GM21390 (cell line): ENCODE results near the gene RPSA.
"Not testable (repeated sequence)": the region's sequence is repeated elsewhere in the genome, so short reads cannot be mapped to it uniquely, and the experiment has no call there.

Source experiments
- ATAC-seq: cut with Tn5 transposase; IDR thresholded peaks from one replicate; pipeline ENCODE4 v1.9.1; 2021; ENCODE audit not compliant: unreplicated experiment

RPSA gene

DNA sequence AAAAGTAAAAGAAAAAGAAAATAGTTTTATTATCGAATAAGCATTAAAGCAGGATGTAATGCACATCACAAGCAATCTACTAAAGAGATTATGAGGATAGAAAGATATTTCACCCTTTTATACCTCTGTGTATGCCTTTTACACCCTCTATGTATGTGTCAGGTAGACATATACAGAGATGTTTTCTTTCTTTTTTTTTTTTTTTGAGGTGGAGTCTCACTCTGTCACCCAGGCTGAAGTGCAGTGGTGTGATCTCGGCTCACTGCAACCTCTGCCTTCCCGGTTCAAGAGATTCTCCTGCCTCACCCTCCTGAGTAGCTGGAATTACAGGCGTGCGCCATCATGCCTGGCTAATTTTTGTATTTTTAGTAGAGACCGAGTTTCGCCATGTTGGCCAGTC lies 47.4 kb downstream of the RPSA start:
- not testable (repeated sequence) for ATAC-seq

- no peak for ATAC-seq
Observed at GRCh38 chr3:39454591-39455217, 48.2 kb downstream of the RPSA start.

DNA sequence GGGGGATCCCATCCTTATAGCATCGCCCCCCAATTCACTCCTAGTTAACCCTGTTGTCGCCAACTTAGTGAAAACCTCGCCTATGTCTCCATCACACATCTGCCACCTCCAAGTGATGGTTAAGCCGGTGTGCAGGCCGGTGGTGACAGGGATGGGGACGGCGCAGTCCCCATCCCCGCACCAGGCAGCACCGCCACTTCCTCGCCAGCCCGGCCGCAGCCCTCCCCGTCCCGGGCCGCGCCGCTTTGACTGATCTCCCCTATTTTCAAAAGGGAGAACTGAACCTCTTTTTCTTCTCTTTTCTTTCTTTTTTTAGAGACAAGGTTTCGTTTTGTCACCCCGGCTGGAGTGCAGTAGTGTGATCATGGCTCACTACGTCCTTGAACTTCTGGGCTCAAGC lies 49.6 kb downstream of the RPSA start:
- ATAC-seq: no peak

DNA sequence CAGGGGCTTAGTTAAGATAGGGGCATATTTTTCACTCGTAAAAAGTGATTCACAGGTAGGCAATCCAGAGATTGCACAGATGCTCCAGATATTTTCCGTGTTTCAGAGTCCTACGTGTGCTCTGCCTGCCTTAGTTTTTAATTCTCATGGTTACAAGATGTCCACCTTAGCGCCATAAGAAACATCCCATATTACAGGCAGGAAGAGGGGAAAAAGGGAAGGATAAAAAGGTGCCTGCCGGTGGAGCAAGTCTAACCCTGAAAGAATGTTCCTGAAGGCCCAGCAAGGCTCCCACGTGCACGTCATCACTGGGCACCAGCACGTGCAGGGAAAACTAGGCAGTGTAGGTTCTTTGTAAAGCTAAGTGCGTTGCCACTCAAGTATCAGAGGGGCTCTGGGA lies 50.8 kb downstream of the RPSA start:
- ATAC-seq: no peak

DNA sequence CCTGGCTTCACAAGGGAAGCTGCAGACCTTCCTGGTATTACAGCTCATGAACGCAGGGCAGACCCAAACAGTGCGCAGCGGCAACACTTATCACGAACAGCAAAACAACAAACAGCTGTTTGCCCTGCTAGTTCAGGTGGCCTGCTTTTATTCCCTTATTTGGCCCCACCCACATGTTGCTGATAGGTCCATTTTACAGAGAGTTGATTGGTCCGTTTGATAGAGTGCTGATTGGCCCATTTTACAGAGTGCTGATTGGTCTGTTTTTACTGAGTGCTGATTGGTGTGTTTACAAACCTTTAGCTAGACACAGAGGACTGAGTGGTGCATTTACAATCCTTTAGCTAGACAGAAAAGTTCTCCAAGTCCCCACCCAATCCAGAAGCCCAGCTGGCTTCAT lies 52.1 kb downstream of the RPSA start:
- not testable (repeated sequence) for ATAC-seq

GRCh38 chr3:39460677-39461076 lies 54.2 kb downstream of the RPSA start:
- ATAC-seq: no peak
